Neural progenitor cell (in vitro differentiated cells): Measurements from ENCODE around the gene GALNTL6. TPM values are rescaled to one million over a fixed set of nuclear protein-coding genes. Genes with fewer than 3 reads are reported as not detected.

Experiments
- DNase-seq: peaks from one replicate; pipeline ENCODE4 v3.0.0-alpha.2; 2016; ENCODE audit warnings: low spot score
- H2AFZ ChIP-seq: fragments of 200-600 bp; sonication (generic); replicated peaks from 2 replicates; pipeline ENCODE4 v1.6.1; 2016; ENCODE audit warnings: antibody characterized with exemption
- H3F3A ChIP-seq: fragments of 200-600 bp; sonication (generic); 2 replicates; pipeline ENCODE4 v1.6.1; 2016; ENCODE audit warnings: antibody characterized with exemption, low read depth
- H3K27ac ChIP-seq: fragments of 200-600 bp; sonication (generic); 2 replicates; pipeline ENCODE4 v1.5.1; 2016; ENCODE audit warnings: mild to moderate bottlenecking
- H3K27me3 ChIP-seq: fragments of 200-600 bp; sonication (generic); 2 replicates; pipeline ENCODE4 v1.6.1; 2016; ENCODE audit warnings: mild to moderate bottlenecking, moderate library complexity
- H3K36me3 ChIP-seq: fragments of 200-600 bp; sonication (generic); 2 replicates; pipeline ENCODE4 v1.5.1; 2016
- H3K4me1 ChIP-seq: fragments of 200-600 bp; sonication (generic); 2 replicates; pipeline ENCODE4 v1.6.1; 2016; ENCODE audit warnings: mixed run types
- H3K4me2 ChIP-seq: fragments of 200-600 bp; sonication (generic); 2 replicates; pipeline ENCODE4 v1.6.1; 2016
- H3K4me3 ChIP-seq: fragments of 200-600 bp; sonication (generic); 2 replicates; pipeline ENCODE4 v1.5.1; 2016
- H3K79me2 ChIP-seq: fragments of 200-600 bp; sonication (generic); 2 replicates; pipeline ENCODE4 v1.6.1; 2016; ENCODE audit warnings: low read depth
- H3K9ac ChIP-seq: fragments of 200-600 bp; sonication (generic); 2 replicates; pipeline ENCODE4 v1.6.1; 2016
- H3K9me3 ChIP-seq: fragments of 200-600 bp; sonication (generic); 2 replicates; pipeline ENCODE4 v1.5.1; 2016; ENCODE audit warnings: low read depth
- H4K20me1 ChIP-seq: fragments of 200-600 bp; sonication (generic); 2 replicates; pipeline ENCODE4 v1.6.1; 2016; ENCODE audit warnings: low read depth
- H3K27ac Mint-ChIP-seq: 3 replicates; pipeline ENCODE4 v1.8.0; 2021; ENCODE audit warnings: mixed read lengths
- H3K27me3 Mint-ChIP-seq: 2 replicates; pipeline ENCODE4 v1.8.0; 2022; ENCODE audit warnings: low read depth, mild to moderate bottlenecking, inconsistent platforms, moderate library complexity, mixed read lengths; ENCODE audit not compliant: insufficient read depth
- H3K36me3 Mint-ChIP-seq: 3 replicates; pipeline ENCODE4 v1.8.0; 2021; ENCODE audit warnings: mixed read lengths
- H3K4me1 Mint-ChIP-seq: 3 replicates; pipeline ENCODE4 v1.8.0; 2021; ENCODE audit warnings: mixed read lengths
- H3K4me3 Mint-ChIP-seq: 3 replicates; pipeline ENCODE4 v1.8.0; 2021; ENCODE audit warnings: mild to moderate bottlenecking, moderate library complexity, mixed read lengths
- H3K9me3 Mint-ChIP-seq: 3 replicates; pipeline ENCODE4 v1.8.0; 2020; ENCODE audit warnings: mixed read lengths
- CTCF ChIP-seq: fragments of 200-600 bp; sonication (generic); IDR thresholded peaks from 2 replicates; pipeline ENCODE4 v1.5.1; 2017; ENCODE audit warnings: antibody characterized with exemption, mild to moderate bottlenecking
- EZH2 ChIP-seq: fragments of 200-600 bp; sonication (generic); IDR thresholded peaks from 2 replicates; pipeline ENCODE4 v1.6.1; 2017; ENCODE audit warnings: antibody characterized with exemption, mild to moderate bottlenecking, moderate library complexity
- EZH2phosphoT487 ChIP-seq: fragments of 200-600 bp; sonication (generic); IDR thresholded peaks from 2 replicates; pipeline ENCODE4 v1.6.1; 2017; ENCODE audit warnings: antibody characterized with exemption
- total RNA-seq: library from RNA; depleted of rRNA; stranded (reverse); fragments of >200 nt; gene quantifications from 2 replicates; pipeline ENCODE4 v1.2.3, GENCODE V29; 2015; ENCODE audit warnings: low replicate concordance

GALNTL6 gene
- total RNA-seq, 1 donor from 2014 or later: 0.15 TPM

DNA sequence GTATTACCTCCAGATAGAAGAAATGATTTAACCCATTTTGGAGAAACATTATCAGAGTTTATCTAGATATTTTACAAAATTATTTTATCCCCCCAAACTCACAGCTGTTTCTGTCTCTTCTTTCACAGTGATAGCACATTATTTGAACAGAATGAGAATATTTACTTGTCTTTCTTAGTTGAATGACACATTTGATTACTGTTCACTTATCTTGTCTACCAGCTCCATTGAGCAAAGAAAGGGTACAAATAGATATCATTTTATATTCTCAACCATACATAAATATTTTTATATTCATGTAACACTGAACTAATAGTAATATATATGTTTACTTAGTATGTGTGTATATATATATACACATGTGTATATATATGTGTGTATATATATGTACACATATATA is 364.2 kb downstream of the GALNTL6 start:
- Mint-ChIP-seq H3K27ac (no peak overlapping the region), H3K4me1 (no peaks in the 10 kb centered on the region), H3K36me3 (no peaks in the 10 kb centered on the region), H3K9me3 (peaks cover 9% of the 10 kb centered on the region), H3K27me3 (peaks cover 2% of the 10 kb centered on the region), H3K4me3 (no peak overlapping the region)
- no peaks in the 10 kb centered on the region for H3K4me1 ChIP-seq
- H2AFZ ChIP-seq: no peak overlapping the region
- H3K27ac ChIP-seq: no peak overlapping the region
- H3K9me3 ChIP-seq: no peaks in the 10 kb centered on the region
- no peaks in the 10 kb centered on the region for H3F3A ChIP-seq
- H3K36me3 ChIP-seq: no peaks in the 10 kb centered on the region
- H4K20me1 ChIP-seq: no peaks in the 10 kb centered on the region
- no peak overlapping the region for H3K4me2 ChIP-seq
- TF ChIP-seq CTCF (no peak), EZH2 (no peak), EZH2phosphoT487 (no peak)
- no peaks in the 10 kb centered on the region for H3K27me3 ChIP-seq
- DNase-seq: no peak
- no peak overlapping the region for H3K4me3 ChIP-seq
- H3K9ac ChIP-seq: no peak overlapping the region
- H3K79me2 ChIP-seq: no peaks in the 10 kb centered on the region

DNA sequence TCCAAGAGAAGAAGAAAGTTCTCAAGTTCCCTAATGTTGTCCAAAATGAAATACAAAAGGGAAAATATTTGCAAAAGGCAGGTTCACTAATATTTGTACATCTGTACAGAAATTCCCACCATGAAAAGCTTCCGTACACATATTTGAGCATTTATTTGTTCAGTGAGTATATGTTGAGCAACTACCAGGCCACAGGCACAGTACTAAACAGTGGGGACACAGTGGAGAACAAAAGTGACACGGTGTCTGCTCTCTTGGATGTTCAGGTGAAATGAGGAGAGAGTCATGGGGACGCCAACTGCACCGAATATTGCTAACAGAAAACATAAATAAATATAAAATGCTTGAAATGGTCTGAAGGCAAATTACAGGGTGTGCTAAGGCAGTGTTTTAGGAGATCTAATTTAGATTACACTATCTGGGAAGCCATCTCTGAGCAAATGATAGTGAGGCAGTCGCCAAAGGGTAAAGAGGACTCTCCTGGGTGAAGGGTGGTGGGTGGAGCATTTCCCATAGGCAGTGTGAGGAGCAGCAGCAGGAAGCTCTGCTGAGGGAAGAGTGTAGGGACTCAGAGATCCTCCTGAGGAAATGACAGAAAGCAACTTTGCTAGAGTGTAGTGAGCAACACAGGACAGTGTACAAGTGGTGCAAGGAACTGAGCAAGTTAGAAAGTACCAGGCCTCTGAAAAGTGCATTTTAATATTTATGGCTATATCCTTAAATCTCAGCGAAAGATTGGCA is 375.2 kb downstream of the GALNTL6 start:
- H3K36me3 Mint-ChIP-seq: no peaks in the 10 kb centered on the region
- H3K27ac Mint-ChIP-seq: no peak overlapping the region
- no peaks in the 10 kb centered on the region for H3K27me3 ChIP-seq
- TF ChIP-seq CTCF: no peak
- TF ChIP-seq EZH2: no peak
- H4K20me1 ChIP-seq: no peaks in the 10 kb centered on the region
- H3K9me3 ChIP-seq: no peaks in the 10 kb centered on the region
- peak overlapping the region; percentile 42 for H2AFZ ChIP-seq
- no peaks in the 10 kb centered on the region for H3F3A ChIP-seq
- H3K4me3 Mint-ChIP-seq: no peak overlapping the region
- H3K36me3 ChIP-seq: no peaks in the 10 kb centered on the region
- H3K4me2 ChIP-seq: no peak overlapping the region
- no peak overlapping the region for H3K27ac ChIP-seq
- no peaks in the 10 kb centered on the region for H3K79me2 ChIP-seq
- no peaks in the 10 kb centered on the region for H3K27me3 Mint-ChIP-seq
- no peak overlapping the region for H3K4me3 ChIP-seq
- peaks cover 13% of the 10 kb centered on the region for H3K4me1 Mint-ChIP-seq
- H3K9ac ChIP-seq: no peak overlapping the region
- no peaks in the 10 kb centered on the region for H3K4me1 ChIP-seq
- DNase-seq: no peak
- H3K9me3 Mint-ChIP-seq: no peaks in the 10 kb centered on the region

DNA sequence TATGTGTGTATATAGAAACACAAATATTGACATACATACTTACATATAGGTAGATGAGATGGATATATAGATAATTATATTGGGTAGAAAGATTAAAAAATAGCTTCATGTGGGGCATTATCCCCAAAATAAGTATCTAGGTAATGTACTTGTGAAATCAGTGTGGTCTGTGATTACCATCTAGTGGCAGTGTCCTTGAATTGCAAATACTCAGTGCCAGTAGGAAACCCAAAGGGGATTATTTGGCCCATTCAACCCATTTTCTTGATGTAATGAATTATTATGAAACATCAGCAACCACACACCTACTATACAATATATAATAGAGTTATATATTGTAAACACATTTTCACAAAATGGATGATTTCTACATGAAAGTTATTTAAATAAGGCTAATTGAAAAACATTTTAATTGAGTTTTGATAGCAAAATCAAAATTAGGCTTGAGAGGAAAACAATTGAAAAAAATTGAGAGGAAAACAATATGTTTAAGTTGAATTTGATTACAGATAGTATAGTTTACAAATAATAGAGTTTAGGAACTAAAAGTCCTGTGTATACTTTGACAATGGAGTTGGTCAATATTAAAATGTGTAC is 389.4 kb downstream of the GALNTL6 start:
- no peaks in the 10 kb centered on the region for H3K36me3 ChIP-seq
- H3K9ac ChIP-seq: no peak overlapping the region
- no peak overlapping the region for H3K4me3 ChIP-seq
- no peak overlapping the region for H3K27ac ChIP-seq
- H3F3A ChIP-seq: no peaks in the 10 kb centered on the region
- Mint-ChIP-seq H3K9me3 (peaks cover 1% of the 10 kb centered on the region), H3K4me3 (no peak overlapping the region), H3K4me1 (peaks cover 3% of the 10 kb centered on the region), H3K36me3 (no peaks in the 10 kb centered on the region), H3K27ac (no peak overlapping the region), H3K27me3 (peaks cover 2% of the 10 kb centered on the region)
- H2AFZ ChIP-seq: no peak overlapping the region
- no peak overlapping the region for H3K4me2 ChIP-seq
- H4K20me1 ChIP-seq: no peaks in the 10 kb centered on the region
- H3K27me3 ChIP-seq: no peaks in the 10 kb centered on the region
- peak; percentile 58 for DNase-seq
- no peaks in the 10 kb centered on the region for H3K4me1 ChIP-seq
- TF ChIP-seq EZH2phosphoT487 (no peak), CTCF (peak; percentile 84)
- no peaks in the 10 kb centered on the region for H3K79me2 ChIP-seq
- peaks cover 3% of the 10 kb centered on the region for H3K9me3 ChIP-seq
